ENCODE data around the gene RASD1. TPM values are rescaled to one million over a fixed set of nuclear protein-coding genes. Genes with fewer than 3 reads are reported as not detected.

The RASD1 gene
- total RNA-seq, 1 experiment from 2014 or later, result 5.7 TPM

DNA sequence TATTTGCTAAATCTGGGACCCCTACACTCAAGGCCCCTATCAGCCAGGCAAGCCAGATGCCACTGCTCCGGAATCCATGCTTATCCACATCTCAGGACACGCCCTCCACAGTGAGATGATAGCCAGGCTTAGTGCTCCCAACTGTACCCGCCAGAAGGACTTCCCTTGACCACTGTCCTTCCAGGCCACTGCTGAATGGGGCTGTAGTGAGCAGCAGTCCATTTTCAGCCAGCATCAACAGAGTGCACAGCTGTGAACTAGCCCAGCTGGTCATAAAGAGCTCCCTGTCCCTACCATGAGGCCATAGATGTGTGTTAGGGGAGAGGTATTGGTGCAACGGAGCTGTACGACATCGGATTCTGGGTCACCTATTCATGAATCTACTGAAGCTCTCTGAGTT is 32.4 kb downstream of the RASD1 start:
- Histone ChIP-seq H4K91ac (ENCODE audit: insufficient read length, low read depth, low read length) (no peak overlapping the region), H3K79me1 (ENCODE audit: insufficient read depth, low read depth, low read length, poor library complexity, severe bottlenecking) (no peaks in the 10 kb centered on the region), H3K56ac (ENCODE audit: insufficient read length, low read depth, low read length) (no peak overlapping the region), H2AK5ac (ENCODE audit: insufficient read length, low read length) (no peak overlapping the region), H3K23ac (ENCODE audit: insufficient read length, low read depth, low read length) (no peak overlapping the region), H3K4me2 (ENCODE audit: insufficient read depth, insufficient read length, low read length) (no peak overlapping the region), H4K20me1 (ENCODE audit: control insufficient read depth, insufficient read depth, insufficient read length) (no peaks in the 10 kb centered on the region), H3K9ac (ENCODE audit: extremely low read depth, insufficient read length, low read length) (no peak overlapping the region), H2AFZ (ENCODE audit: low read length) (no peak overlapping the region), H3T11ph (ENCODE audit: low read length) (no peak overlapping the region), H3K23me2 (ENCODE audit: insufficient read length, low read depth, low read length, poor library complexity, severe bottlenecking) (no peaks in the 10 kb centered on the region), H3K18ac (ENCODE audit: insufficient read length, low read depth, low read length) (no peak overlapping the region), H2BK15ac (ENCODE audit: low read depth, low read length) (no peak overlapping the region), H3K9me3 (ENCODE audit: control insufficient read depth, low read depth, low read length) (no peaks in the 10 kb centered on the region), H3K4ac (ENCODE audit: low read depth, low read length) (no peak overlapping the region), H3K14ac (ENCODE audit: insufficient read depth, low read length) (no peak overlapping the region), H3K27ac (ENCODE audit: insufficient read length, low read depth, low read length) (no peak overlapping the region), H2BK20ac (ENCODE audit: low read depth, low read length, poor library complexity, severe bottlenecking) (no peak overlapping the region), H4K8ac (replicated peaks; ENCODE audit: insufficient read length, low read depth, low read length) (no peak overlapping the region), H3K27me3 (ENCODE audit: insufficient read depth, low read length) (no peaks in the 10 kb centered on the region), H2BK5ac (ENCODE audit: insufficient read length, low read length) (no peak overlapping the region), H3K79me2 (ENCODE audit: insufficient read depth, low read length) (no peaks in the 10 kb centered on the region), H2BK12ac (ENCODE audit: insufficient read length, low read depth, low read length) (no peak overlapping the region), H4K5ac (ENCODE audit: insufficient read length, low read depth, low read length) (no peak overlapping the region), H3K4me1 (ENCODE audit: insufficient read depth, low read length) (no peaks in the 10 kb centered on the region), H2BK120ac (ENCODE audit: low read depth, low read length, poor library complexity, severe bottlenecking) (no peak overlapping the region)
- H3K4me3 Mint-ChIP-seq, result no peak overlapping the region
- no peak overlapping the region; a peak in 1 of 7 replicates for H3K27ac Mint-ChIP-seq
- H3K36me3 Mint-ChIP-seq (ENCODE audit: insufficient read depth in 1 of 3, low read depth in 3 of 3), result peaks cover 4 to 5% (median 4%) of the 10 kb centered on the region in 3 experiments; a peak in 3 of 7 replicates
- no CpG with 5 or more reads among the region's 6 CpGs for WGBS (ENCODE audit: extremely low coverage, insufficient read length, low lambda C conversion rate)
- DNase-seq, result no peak
- no peaks in the 10 kb centered on the region for H3K4me1 Mint-ChIP-seq
- peaks cover 32% of the 10 kb centered on the region for H3K27me3 Mint-ChIP-seq (ENCODE audit: low read depth)
- H3K9me3 Mint-ChIP-seq, result peaks cover 6 to 7% of the 10 kb centered on the region in 2 experiments; a peak in 4 of 5 replicates
- TF ChIP-seq, protein P1, sequence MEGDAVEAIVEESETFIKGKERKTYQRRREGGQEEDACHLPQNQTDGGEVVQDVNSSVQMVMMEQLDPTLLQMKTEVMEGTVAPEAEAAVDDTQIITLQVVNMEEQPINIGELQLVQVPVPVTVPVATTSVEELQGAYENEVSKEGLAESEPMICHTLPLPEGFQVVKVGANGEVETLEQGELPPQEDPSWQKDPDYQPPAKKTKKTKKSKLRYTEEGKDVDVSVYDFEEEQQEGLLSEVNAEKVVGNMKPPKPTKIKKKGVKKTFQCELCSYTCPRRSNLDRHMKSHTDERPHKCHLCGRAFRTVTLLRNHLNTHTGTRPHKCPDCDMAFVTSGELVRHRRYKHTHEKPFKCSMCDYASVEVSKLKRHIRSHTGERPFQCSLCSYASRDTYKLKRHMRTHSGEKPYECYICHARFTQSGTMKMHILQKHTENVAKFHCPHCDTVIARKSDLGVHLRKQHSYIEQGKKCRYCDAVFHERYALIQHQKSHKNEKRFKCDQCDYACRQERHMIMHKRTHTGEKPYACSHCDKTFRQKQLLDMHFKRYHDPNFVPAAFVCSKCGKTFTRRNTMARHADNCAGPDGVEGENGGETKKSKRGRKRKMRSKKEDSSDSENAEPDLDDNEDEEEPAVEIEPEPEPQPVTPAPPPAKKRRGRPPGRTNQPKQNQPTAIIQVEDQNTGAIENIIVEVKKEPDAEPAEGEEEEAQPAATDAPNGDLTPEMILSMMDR (conservative IDR thresholded peaks at IDR 0.05), result no peak
